NCI-H2196 treated with DMSO at 0.1 percent for 48 hours (cell line): ENCODE measurements around the gene KCNF1.

ENCODE experiments used
- DNase-seq: peaks from one replicate; lab custom pipeline; 2025; ENCODE audit not compliant: unreplicated experiment; lab: John Stamatoyannopoulos, UW

The KCNF1 gene

DNA sequence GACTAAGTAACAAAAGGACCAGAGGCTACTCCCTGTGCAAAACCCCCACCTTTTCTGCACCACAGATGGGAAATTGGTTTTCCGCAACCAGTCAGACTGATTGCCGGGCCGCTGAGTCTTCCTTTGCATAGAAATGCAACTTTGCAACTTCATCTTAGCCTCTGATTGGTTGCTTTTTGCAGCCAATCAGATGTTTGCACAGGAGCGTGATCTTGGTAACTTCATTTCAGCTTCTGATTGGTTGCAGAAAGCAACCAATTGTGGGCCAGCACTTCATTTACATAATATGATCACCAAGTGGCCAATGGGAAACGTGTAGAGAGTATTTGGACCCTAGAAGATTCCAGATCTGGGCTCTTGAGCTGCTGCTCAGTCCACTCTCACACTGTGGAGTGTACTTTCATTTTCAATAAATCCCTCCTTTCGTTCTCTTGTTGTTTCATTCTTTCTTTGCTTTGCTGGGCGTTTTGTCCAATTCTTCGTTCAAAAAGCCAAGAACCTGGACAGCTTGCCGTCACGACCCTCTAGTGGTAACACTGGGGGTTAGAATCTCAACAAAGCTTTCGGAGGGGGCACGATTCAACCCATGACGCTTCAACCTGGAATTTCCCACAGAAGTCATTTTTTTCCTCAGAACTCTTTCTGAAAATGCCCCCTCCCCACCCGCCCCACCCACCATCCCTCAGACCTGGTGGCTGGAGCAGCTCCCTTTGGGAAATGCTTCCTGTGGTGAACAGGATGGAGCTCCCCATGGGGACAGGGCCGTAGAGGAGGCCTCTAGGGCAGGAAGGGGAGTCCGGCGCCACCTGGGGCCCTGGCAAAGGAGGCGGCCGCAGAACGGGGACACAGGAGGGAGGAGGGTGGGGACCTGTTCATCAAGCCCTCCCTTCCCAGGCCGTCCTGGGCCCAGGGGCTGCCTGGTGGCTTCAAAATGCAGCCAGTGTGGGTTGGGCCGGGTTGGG is 31.8 kb upstream of the KCNF1 start:
- DNase-seq: no peak

DNA sequence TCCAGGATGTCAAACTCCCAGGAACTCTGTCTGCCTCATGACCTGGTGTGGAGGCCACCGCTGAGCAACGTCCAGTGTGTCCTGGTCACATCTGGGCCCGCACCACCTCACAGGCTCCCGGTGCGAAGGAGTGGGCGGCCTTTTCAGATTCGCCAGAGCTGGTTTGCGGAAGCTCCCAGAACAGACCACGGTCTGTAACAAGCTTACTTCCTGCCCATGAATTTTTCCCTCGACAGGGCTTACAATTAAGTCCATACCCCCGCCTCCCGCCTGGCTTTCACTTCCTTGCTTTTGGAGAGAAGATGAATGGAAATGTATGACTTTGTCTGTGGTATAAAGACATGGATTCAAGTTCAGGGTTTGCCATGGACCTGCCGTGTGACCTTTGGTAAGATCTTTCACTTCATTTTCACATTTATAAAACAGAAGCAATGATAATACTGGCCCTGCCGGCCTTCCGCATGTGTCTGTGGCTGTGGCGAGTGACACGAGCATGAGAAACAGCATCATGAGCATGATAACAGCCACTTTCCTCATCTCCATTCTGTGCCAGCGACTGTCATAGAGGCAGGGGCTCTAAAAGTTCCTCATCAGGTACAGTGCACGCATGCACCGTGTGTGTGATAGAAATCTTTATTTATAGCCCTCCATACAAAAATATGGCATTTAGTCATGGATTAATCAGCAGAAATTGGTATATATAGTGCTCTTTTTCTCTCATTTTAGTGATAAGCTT is 31.0 kb upstream of the KCNF1 start:
- no peak for DNase-seq

DNA sequence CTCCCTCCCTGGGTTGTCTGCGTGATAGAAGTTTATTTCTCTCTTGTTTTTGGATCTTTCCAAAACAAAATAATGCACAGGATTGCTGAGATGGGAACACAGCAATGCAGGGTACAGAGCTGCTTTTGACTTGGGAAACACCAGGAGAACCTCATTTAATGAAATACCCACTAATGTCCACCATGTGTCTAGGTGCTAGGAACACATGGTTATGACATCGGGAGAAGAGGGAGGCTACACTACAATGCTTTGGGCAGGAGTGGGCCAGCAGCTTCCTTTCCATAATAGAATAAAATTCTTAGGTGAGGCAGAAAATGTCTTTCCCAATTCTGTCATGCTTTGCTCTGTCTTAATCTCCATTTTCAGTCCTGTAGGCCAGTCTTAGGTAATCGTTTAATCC is 29.2 kb upstream of the KCNF1 start:
- no peak for DNase-seq

DNA sequence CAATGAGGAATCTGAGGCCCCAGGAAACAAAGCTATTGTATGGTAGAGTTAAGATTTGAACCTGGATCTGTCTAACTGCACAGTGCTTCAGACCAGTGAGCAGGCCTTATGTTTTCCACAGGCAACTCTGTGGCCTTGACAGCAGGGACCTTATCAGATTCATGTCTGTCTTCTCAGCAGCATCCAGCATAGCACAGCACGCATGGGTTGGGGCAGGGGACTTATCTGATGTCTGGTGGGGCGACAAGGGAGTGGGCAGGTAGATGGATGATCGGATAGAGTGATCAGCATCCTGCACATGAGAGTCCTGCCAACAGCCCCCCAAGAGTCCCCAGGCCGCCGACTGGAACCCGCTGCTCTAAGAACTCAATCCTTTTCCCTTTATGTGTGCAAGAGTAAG is 28.7 kb upstream of the KCNF1 start:
- DNase-seq: no peak

DNA sequence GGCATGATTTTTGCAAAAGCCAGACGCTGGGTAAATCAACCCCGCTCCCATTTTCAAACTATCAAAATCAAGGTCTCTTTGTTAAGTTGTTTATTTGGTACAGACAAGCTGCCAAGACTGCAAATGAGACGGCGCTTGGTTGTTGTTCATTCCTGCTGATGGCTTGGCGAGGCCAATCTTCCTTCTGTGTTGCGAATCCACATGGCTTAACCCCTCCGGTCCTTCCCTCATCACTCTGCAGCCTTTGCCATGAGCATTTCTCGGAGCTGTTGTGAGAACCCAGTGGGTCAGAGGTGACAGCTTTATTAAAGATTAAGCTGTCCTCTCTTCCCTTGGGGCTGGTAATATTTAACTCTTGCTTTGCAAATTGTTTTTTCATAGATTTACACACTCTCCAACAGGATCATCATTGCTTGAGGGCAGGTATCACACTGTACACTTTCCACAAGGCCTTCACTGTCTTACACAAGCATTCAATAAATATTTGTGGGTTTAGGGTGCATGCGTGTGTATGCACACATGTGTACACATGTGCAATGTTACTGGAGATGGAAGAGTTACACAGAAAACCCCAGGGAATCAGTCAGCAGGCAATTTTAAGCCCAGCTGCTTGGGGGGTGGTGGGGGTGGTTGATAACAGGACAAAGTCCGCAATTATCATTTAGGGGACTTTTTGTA is 27.8 kb upstream of the KCNF1 start:
- DNase-seq: no peak

DNA sequence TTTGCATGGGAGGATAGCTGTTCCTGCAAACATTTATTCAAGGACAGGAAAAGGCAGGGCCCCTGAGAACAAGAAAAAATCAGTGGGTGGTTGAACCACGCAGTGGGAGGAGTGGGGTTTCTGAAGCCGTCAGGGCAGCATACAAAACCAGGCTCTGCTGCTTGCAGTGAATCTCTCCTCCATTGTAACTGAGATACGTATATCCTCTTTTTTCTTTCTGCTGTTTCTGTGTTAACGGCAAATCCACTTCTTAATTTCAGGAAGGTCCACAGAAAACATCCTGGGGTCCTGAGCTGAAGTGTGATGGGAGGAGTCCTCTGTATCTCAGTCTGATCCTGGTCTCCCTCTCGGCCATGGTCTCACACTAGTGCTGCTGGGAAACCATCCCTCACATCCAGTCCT is 27.2 kb upstream of the KCNF1 start:
- no peak for DNase-seq

DNA sequence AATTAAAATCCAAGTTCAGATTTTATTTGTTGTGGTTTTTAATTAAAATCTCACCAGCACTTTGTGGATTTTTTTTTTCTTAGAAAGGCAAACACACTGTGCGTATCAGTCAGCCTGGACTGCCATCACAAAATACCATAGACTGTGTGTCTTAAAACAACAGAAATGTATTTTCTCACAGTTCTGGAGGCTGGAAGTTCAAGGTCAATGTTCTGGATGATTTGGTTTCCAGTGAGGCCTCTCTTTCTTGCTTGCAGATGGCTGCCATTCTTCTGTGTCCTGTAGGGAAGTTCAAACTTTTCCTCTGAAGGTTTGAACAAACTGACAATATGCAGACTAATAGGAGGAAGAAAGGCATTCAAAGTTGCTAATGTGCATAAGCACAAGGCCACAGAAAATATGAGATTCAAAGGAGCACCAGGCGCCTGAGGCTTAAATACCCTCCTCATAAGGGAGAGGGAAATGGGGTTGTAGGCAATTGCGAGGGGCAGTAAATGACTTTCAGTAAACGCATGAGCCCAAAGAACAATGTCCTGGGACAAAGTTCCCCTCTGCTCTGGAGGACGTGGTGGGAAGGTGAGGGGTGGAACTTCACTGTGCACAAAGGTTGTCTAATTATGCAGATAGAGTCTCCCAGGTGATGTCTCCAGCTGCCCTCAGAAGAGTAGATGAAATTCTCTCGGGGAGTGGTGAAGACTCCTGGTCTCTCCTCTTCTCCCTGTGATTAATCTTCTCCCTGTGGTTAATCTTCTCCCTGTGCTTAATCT is 26.5 kb upstream of the KCNF1 start:
- DNase-seq: no peak

DNA sequence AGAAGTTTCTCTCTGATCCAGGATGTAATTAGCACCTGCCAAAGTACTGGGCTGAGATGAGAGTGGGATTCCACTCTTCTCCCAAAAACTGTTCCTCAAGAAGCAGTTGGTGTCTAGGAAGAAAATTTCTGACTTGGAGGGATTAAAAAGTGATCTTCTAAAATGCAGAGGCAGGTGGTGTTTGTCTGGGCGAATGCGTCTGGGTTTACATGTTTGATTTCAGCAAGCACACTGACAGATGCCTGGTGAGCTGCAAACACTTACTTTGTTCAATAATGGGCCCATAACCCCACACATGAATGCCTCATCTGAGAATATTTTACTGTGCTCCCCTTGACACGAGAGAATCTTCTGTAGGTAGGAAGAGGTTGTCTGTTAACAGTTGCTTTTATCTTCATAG is 24.3 kb upstream of the KCNF1 start:
- no peak for DNase-seq

DNA sequence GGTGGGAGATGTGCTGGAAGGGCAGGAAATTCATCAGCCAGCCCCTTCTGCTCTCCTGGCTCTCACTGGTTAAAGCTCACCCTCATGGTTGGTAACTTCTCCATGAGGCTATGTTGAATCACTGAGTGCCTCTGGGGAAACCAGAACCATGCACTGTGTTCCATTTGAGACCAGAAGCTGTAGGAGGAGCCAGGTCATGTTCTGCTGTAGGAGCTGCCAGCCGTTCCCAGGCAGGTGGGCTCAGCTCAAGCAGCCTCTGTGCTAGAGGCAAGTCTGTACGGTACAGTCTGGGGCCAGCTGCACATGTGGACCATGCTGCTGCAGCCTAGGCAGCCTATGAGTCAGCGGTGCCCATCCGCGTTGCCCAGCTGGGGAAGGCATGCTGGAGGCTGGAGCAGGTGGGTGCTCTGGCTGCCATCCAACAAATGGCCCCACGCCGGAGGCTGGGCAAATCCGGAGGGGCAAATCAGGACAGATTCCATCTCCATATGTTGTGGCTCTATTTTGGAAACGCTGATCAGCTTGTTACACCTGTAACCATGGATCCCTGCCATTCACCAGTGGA is 22.0 kb upstream of the KCNF1 start:
- no peak for DNase-seq

DNA sequence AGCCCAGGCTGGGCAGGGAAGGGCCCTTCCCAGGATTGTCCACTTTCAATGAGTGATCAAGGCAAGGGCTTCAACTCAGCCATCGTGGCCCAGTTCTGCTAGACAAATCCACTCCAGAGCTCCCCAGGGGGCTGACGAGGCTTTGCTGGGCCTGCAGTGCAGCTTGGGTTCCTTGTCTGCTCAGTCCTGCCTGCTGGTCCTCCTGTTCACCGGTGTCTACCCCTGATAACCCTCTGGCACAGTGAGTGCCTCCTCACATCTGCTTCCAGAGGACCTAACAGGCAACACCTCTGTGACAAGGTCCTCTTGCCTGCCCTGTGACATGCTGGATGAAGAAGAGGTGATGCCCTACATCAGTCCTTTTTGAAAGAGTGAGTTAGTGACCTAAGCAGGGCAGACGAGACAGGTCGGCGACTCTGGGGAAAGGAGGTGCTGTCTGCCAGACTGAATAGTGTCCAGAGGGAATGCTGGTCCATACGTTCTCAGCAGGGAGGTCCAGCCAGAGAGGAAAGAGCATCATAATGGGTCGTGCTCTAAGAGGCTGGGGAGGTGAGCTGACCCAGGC is 20.9 kb upstream of the KCNF1 start:
- DNase-seq: no peak

DNA sequence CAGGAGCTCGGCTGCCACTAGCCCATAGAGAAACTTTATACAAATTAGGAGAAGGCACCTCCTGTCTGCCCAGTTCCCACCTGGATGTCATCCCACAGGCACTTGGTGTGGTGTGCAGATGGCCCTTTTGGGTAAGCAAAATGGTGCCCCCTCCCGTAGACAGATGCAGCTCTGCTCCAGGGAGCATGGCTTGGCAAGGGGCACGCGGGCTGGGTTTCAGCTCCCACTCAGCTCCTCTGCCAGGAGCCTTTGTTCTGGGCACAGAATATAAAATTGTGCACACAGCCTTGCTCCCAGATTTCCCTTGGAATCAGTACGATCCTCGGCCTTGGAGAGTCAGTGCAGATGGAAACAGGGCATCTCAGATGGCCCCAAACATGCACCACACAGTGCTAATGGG is 20.3 kb upstream of the KCNF1 start:
- no peak for DNase-seq

DNA sequence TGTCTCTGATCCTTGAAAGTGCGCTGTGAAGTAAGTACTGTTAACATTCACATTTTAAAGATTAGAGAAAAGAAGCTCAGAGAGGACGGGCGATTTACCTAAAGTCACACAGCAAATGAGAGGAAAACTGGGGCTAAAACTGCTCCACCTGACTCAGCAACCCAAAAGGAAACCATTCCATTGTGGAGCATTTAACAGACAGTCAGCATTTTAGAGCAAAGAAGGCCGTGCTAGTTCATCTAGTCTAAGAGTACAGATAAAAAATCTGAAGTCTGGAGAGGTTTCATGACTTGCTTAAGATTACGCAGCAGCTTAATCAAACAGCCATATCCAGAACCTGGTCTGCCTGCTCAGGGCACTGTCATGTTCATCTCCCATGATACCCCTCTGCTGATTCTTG is 19.9 kb upstream of the KCNF1 start:
- DNase-seq: no peak

DNA sequence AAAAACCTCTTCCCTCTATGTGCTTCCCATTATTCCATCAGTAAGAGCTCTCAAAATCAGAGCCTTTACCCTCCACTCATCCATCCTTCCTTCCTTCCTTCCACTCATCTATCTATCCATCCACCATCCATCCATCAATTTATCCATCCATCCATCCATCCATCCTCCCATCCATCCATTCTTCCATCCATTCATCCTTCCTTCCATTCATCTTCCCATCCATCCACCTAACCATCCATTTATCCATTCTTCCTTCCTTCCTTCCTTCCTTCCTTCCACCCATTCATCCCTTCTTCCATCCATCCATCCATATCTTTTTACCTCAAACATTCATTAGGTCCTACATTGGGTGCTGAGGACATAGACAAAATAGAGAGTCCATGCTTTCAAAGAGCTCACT is 19.4 kb upstream of the KCNF1 start:
- no peak for DNase-seq

DNA sequence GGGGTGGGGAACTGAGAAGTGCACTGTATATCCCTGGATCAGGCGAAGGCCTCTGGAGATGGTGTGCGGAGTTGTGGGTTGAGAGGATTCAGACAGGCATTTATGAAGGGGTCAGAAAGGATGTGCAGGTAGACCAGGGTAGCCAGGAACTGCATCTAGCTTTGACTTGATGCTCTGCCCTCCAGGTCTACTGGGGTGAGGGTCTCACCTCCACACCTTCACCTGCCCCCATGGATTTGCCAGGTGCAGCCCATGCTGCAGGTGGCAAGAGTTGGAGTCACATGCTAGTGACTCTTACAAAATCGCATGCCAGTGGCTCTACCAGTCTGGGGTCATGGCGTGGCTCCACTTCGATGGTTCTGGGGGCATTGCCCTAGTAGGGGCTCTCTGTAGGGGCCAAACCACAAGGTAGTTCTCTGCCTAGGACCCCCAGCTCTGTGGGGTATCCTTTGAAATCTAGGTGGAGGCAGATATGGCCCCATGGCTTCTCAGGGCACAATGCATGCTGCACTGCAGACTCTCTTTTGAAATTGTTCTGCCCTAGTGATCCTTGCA is 18.9 kb upstream of the KCNF1 start:
- DNase-seq: no peak

DNA sequence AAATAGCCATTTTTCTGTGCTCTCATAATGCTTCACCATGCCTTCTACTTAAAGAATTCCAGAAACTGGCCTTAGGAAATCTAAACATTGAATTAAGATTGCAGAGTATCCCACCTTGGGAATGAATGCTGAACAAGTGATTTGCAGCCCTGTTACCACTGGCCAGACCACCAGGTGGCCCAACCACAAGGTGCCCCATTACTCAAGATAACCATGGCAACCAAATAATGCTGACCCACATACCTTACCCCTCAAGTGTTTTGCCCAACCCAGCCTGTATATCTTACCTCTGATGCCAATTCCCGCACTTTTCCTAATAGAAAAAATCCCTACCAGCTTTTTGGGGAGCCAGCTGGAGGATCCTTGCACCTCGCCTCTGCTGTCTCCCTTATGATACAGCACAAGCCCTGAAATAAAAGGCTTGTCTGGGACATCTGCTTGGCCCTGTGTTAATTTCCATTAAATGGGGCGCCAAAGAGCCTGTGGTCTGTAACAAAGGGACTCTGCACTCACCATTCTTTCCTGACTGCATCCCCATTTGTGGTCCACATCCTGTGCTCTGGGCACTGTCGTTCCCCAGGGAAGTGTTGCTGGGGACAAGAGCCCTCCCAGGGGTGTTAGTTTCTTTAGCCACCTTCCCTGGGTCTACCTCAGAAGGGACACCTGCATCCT is 17.3 kb upstream of the KCNF1 start:
- no peak for DNase-seq

DNA sequence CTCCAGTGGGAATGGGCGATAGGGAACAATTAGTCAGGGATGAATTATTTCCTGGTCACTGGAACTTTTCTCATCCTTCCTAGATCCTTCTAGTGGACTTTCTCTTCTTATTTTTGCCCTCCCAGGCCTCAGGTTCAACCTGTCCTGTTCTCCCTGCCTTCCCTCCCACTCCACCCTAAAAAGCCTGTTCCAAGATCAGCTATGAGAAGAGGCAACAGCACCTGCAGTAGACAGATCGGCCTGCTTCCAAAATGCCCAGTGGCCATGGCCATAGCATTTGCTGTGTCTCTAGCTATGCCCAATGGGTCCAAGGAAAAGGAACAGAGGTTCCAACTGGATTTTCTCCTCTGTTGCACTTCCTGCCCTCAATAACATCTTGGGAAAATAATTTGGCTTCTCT is 16.5 kb upstream of the KCNF1 start:
- DNase-seq: no peak

DNA sequence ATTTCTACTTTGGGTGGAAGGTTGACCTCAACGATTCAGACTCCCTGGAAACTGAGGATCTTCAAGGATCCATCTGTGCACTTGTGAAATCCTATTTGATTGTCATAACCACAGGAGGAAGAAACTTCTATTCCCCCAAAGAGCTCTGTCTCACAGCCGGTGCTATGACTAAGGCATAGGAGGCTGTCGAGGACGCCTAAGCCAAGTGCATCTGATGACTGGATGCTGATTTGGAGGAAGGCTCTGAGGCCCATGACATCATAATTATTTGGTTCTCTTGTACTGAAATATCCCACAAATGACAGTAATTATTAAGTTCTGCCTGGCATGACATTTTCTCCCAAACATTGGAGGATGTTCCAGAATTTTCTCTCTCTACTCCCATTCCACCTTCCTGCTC is 13.8 kb upstream of the KCNF1 start:
- no peak for DNase-seq

DNA sequence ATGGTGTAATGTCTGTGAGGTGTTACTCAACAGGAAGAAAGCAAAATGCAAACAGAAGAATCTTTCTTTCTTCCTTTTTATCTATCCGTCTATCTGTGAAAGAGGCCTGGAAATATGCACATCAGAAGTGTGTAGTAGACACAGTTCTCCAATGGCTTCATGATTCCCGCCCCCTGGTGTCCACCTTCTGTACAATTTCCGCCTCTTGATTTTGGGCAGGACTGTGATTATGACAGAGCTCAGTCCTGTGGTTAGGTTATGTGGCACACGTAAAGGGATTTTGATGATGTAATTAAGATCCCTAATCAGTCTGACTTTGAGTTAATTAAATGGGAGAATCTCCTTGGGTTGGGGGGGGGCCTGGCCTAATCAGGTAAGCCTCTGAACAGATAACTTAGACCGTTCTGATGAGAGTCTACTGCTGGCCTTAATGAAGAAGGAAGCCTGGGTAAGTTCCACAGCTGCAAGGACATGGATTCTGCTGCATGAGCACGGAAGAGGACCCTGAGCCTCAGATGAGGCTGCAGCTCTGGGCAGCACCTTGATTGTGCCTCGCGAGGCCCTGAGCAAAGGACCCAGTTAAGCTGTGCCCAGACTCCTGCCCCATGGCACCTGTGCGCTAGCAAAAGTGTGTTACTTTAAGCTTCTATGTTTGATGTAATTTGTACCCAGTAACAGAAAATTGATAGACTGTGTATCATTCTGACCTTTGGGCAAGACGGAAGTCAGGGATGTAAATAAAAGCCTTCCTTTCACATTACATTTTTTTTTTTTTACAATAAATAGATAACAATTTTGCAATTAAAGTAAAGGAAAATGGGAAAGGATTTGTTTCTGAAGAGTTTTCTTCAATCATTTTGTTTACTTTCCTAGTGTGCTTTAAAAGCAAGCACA is 11.3 kb upstream of the KCNF1 start:
- DNase-seq: no peak
